Stomach (tissue), 4 donors: ENCODE data around the gene EXOC4.

Experiments used
- CTCF ChIP-seq, 7 experiments: fragments of 450-650 bp in 4 of 7; fragments of 200-600 bp in 3 of 7; sonication (generic) in 3 of 7; IDR thresholded peaks; one replicate each; pipeline ENCODE4 v1.5.1; 2016 to 2019; ENCODE audit warnings: antibody characterized with exemption in 7 of 7, control low read depth in 2 of 7, mild to moderate bottlenecking in 1 of 7
- EP300 ChIP-seq: sonication (generic); formaldehyde crosslinking; IDR thresholded peaks from one replicate; pipeline ENCODE4 v1.6.1; 2017; ENCODE audit warnings: antibody characterized with exemption
- POLR2A ChIP-seq, 4 donors: fragments of 450-650 bp; IDR thresholded peaks; one replicate each; pipeline ENCODE4 v1.6.1; 2016; ENCODE audit warnings: antibody characterized with exemption in 4 of 4, control low read depth in 2 of 4, mild to moderate bottlenecking in 1 of 4, moderate library complexity in 1 of 4
- POLR2AphosphoS5 ChIP-seq, 3 donors: sonication (generic); formaldehyde crosslinking; IDR thresholded peaks; one replicate each; pipeline ENCODE4 v1.6.1; 2016; ENCODE audit warnings: antibody characterized with exemption in 3 of 3

GRCh38 chr7:133300088-133300487, 47.2 kb downstream of the EXOC4 start:
- TF ChIP-seq CTCF (IDR thresholded peaks at IDR 0.05), result no peak
- no peak for TF ChIP-seq POLR2A (IDR thresholded peaks at IDR 0.05)
- TF ChIP-seq POLR2AphosphoS5 (IDR thresholded peaks at IDR 0.05), result no peak
- TF ChIP-seq EP300, result no peak
